Activated CD4-positive, alpha-beta T cell treated with anti-CD3 and anti-CD28 coated beads, Interleukin-2, amount 50 U/mL, for 48 hours (primary cell): ENCODE results near the gene TEX261.

Source experiments
- DNase-seq, 2 experiments: peaks; one replicate each; pipeline ENCODE4 v3.0.0-alpha.2; 2020

The TEX261 gene

GRCh38 chr2:70981421-70981820, 13.3 kb downstream of the TEX261 start:
- no peak for DNase-seq

GRCh38 chr2:70979626-70980025, 15.0 kb downstream of the TEX261 start:
- no peak for DNase-seq

GRCh38 chr2:70979180-70979488, 15.5 kb downstream of the TEX261 start:
- no peak for DNase-seq

GRCh38 chr2:70978341-70979179, 16.1 kb downstream of the TEX261 start, which contains the start of gene ANKRD53:
TSS of gene ANKRD53 (plus strand) at chr2:70978630. CDS start at chr2:70978646, 16 bp downstream.
- peak in 1 of 2 experiments; percentile 30 for DNase-seq

- DNase-seq, result peak in 1 of 2 experiments; percentile 39
Observed at GRCh38 chr2:70977605-70978205, 17.0 kb downstream of the TEX261 start.

GRCh38 chr2:70975237-70975636, 19.4 kb downstream of the TEX261 start:
- no peak for DNase-seq

GRCh38 chr2:70974592-70974991, 20.1 kb downstream of the TEX261 start:
- DNase-seq, result no peak

- DNase-seq, result no peak
Observed at GRCh38 chr2:70967189-70967588, 27.5 kb downstream of the TEX261 start.

- no peak for DNase-seq
Observed at GRCh38 chr2:70966681-70967080, 28.0 kb downstream of the TEX261 start.

GRCh38 chr2:70965506-70965905, 29.2 kb downstream of the TEX261 start:
- no peak for DNase-seq

- DNase-seq, result peak; percentile 85 to 88
Observed at GRCh38 chr2:70964596-70965386, 29.9 kb downstream of the TEX261 start.

GRCh38 chr2:70964133-70964532, 30.5 kb downstream of the TEX261 start:
- DNase-seq, result no peak

- DNase-seq, result no peak
Observed at GRCh38 chr2:70962885-70963878, 31.5 kb downstream of the TEX261 start.

- no peak for DNase-seq
Observed at GRCh38 chr2:70962211-70962884, 32.3 kb downstream of the TEX261 start.

GRCh38 chr2:70961648-70961994, 33.1 kb downstream of the TEX261 start:
- DNase-seq, result no peak

GRCh38 chr2:70960833-70961647, 33.6 kb downstream of the TEX261 start:
- no peak for DNase-seq

- no peak for DNase-seq
Observed at GRCh38 chr2:70959851-70960832, 34.5 kb downstream of the TEX261 start.

GRCh38 chr2:70959271-70959761, 35.4 kb downstream of the TEX261 start:
- no peak for DNase-seq

GRCh38 chr2:70958759-70959158, 35.9 kb downstream of the TEX261 start:
- DNase-seq, result no peak

- no peak for DNase-seq
Observed at GRCh38 chr2:70957798-70958197, 36.9 kb downstream of the TEX261 start.
